Heart left ventricle (tissue), 16 donors: ENCODE measurements around the gene PGAP1. TPM values are rescaled to one million over a fixed set of nuclear protein-coding genes. Genes with fewer than 3 reads are reported as not detected.

Experiments used
- ATAC-seq, 4 donors: fragments of 200-7000 bp; cut with Tn5 transposase; one replicate each; pipeline ENCODE4 v1.9.1; 2020 to 2022; ENCODE audit warnings: moderate library complexity in 4 of 4, mild to moderate bottlenecking in 3 of 4, moderate number of reproducible peaks in 1 of 4
- DNase-seq, 5 donors: peaks; one replicate each; pipeline ENCODE4 v3.0.0-alpha.2; 2020
- H3K27ac ChIP-seq, 12 donors: fragments of 200-600 bp; sonication (generic) in 4 of 12; one replicate each; pipeline versions ENCODE4 v1.5.0 to v1.8.0; 2016 to 2022; ENCODE audit warnings: mild to moderate bottlenecking in 2 of 12
- H3K27me3 ChIP-seq, 9 donors: fragments of 200-600 bp; sonication (generic) in 2 of 9; one replicate each; pipeline versions ENCODE4 v1.5.1 to v1.8.0; 2016 to 2022; ENCODE audit warnings: mild to moderate bottlenecking in 3 of 9
- H3K36me3 ChIP-seq, 9 donors: fragments of 200-600 bp; sonication (generic) in 2 of 9; one replicate each; pipeline versions ENCODE4 v1.5.0 to v1.8.0; 2018 to 2022; ENCODE audit warnings: mild to moderate bottlenecking in 2 of 9
- H3K4me1 ChIP-seq, 12 donors: fragments of 200-600 bp; sonication (generic) in 4 of 12; one replicate each; pipeline versions ENCODE4 v1.5.0 to v1.8.0; 2016 to 2022; ENCODE audit warnings: mild to moderate bottlenecking in 3 of 12
- H3K4me3 ChIP-seq, 12 donors: fragments of 200-600 bp; sonication (generic) in 4 of 12; one replicate each; pipeline versions ENCODE4 v1.5.0 to v1.8.0; 2017 to 2022; ENCODE audit warnings: mild to moderate bottlenecking in 9 of 12, moderate library complexity in 4 of 12
- H3K9me3 ChIP-seq, 12 donors: fragments of 200-600 bp; sonication (generic) in 4 of 12; one replicate each; pipeline versions ENCODE4 v1.5.0 to v1.8.0; 2016 to 2022; ENCODE audit warnings: mild to moderate bottlenecking in 1 of 12
- POLR2A ChIP-seq, 2 donors: fragments of 450-650 bp; IDR thresholded peaks; one replicate each; pipeline ENCODE4 v1.6.1; 2017; ENCODE audit warnings: antibody characterized with exemption in 2 of 2, mild to moderate bottlenecking in 2 of 2, moderate library complexity in 2 of 2
- WGBS, 4 donors: extraction: QIAGEN DNeasy Blood & Tissue Kit in 2 of 4; methylation state at CpG; one replicate each; pipeline versions ENCODE4 v1.1.5 to v1.1.7; 2013 to 2018; 5-methylcytosine and 5-hydroxymethylcytosine counted together
- intact Hi-C, 10 donors: fragments of 100-400 bp; cut with DNase I; formaldehyde crosslinking; loops; one replicate each; pipeline versions ENCODE4 v1.11.1 to v1.14.2; 2022
- polyA plus RNA-seq, 2 donors: library from polyadenylated mRNA; stranded (reverse); fragments of 200-250 nt; gene quantifications; one replicate each; pipeline ENCODE4 v1.2.3, GENCODE V29; 2013
- total RNA-seq, 9 donors: library from RNA; depleted of rRNA in 2 of 9; stranded (reverse); fragments of >200 nt in 2 of 9; fragmentation: NEBNext Ultra II Directional in 3 of 9; extraction: Animal tissue kit (Norgen Biotek cat#: 25700) in 3 of 9; gene quantifications; one replicate each; pipeline versions ENCODE4 v1.1.0 to v1.2.4, GENCODE V29; 2016 to 2023
- TF ChIP-seq, protein P1 (sequence below), 12 donors: fragments of 200-600 bp; sonication (generic) in 4 of 12; IDR thresholded peaks; one replicate each; pipeline versions ENCODE4 v1.5.0 to v1.8.0; 2018 to 2022; ENCODE audit warnings: antibody characterized with exemption in 12 of 12, mild to moderate bottlenecking in 5 of 12
- donor health status: ischemic (EF 13 %, LVEDD 7.1; RV severe dilation, severe dysfunction).
- donor health status: healthy with polysubstance abuse.
- donor health status: DM: no; HTN: yes; CAD: no.
- donor health status: DM: no; HTN: no; CAD: no.
- donor health status: ischemic (EF 25% LVEDD 6.9; RV normal size, moderate dysfunction).
- donor health status: ischemic (EF 25% LVEDD 5.7; RV mildly dilated, moderate dysfunction).
- donor health status: healthy.
- donor health status: DM: yes; HTN: yes; CAD: no.
- donor health status: ischemic (EF 35%, LVEDD 5.7; RV mildly dilated, moderate dysfunction).
- donor health status: nonischemic (EF 11% LVEDD 7.7; RV severe dilation, severe dysfunction).
- donor health status: DM: yes; HTN: yes; CAD: no.
- donor health status: PGD.
- donor health status: ischemic (EF 29% LVEDD 5.4; RV normal size, mild dysfunction).
- donor health status: nonischemic (EF 23%, LVEDD 6.1; RV moderate dilation, normal function).

Gene PGAP1
- total and polyA plus RNA-seq, 11 donors = 1.2 to 8.8 (median 5.2) TPM

DNA sequence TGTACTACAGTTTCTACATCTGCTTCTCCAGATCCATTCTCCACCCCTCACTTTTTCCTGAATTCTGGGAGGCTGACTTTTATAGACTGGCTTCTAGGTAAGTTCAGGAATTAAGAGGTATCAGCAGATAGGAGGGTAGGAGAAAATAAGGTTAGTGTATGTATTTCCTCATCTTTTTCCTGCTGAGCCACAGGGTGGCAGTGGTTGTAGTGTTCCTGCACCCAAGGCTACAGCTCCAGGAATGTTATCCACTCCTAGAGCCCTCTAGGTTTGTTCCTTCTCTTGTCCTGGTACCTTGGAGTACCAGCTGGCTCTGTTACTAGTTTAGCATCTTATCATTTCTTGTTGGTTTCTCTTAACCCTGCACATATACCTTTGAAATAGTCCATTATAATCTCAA, 76.6 kb downstream of the PGAP1 start:
- TF ChIP-seq, protein P1, sequence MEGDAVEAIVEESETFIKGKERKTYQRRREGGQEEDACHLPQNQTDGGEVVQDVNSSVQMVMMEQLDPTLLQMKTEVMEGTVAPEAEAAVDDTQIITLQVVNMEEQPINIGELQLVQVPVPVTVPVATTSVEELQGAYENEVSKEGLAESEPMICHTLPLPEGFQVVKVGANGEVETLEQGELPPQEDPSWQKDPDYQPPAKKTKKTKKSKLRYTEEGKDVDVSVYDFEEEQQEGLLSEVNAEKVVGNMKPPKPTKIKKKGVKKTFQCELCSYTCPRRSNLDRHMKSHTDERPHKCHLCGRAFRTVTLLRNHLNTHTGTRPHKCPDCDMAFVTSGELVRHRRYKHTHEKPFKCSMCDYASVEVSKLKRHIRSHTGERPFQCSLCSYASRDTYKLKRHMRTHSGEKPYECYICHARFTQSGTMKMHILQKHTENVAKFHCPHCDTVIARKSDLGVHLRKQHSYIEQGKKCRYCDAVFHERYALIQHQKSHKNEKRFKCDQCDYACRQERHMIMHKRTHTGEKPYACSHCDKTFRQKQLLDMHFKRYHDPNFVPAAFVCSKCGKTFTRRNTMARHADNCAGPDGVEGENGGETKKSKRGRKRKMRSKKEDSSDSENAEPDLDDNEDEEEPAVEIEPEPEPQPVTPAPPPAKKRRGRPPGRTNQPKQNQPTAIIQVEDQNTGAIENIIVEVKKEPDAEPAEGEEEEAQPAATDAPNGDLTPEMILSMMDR (IDR thresholded peaks at IDR 0.05) = peak in 6 of 12 donors; percentile 21 to 43 (median 34)
- TF ChIP-seq POLR2A (IDR thresholded peaks at IDR 0.05) = no peak

DNA sequence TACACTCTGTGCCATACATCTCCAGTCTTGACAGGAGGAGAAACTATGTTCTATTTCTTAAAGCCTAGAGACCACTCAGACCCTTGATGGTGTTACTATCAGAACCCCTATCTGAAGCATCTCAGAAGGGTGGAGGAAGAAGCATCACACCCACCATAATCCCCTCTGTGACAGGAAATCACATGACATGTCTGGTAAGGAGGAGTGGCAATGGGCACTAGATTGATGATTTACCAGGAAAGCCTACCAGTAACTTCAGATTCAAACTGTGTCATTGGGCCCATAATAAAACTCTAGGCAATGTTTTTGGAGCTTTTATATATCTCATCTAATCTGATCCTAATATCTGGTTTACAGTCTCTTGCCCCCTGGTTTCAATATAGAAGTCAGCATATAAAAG, 80.2 kb downstream of the PGAP1 start:
- H3K9me3 ChIP-seq = no peaks in the 10 kb centered on the region
- no peak overlapping the region for H3K27ac ChIP-seq
- no peak for ATAC-seq
- peaks cover 0 to 66% (median 20%) of the 10 kb centered on the region in 9 donors for H3K36me3 ChIP-seq
- H3K27me3 ChIP-seq = no peaks in the 10 kb centered on the region
- no peak overlapping the region for H3K4me3 ChIP-seq
- DNase-seq = no peak
- TF ChIP-seq, protein P1 (IDR thresholded peaks at IDR 0.05) = no peak
- no peaks in the 10 kb centered on the region for H3K4me1 ChIP-seq
- intact Hi-C loops = no loop called here

More for the DNA sequence above, 76.6 kb downstream of the PGAP1 start:
- DNase-seq (no peak), ATAC-seq (peak in 2 of 4 donors; percentile 61 to 70)
- no peaks in the 10 kb centered on the region for H3K27me3 ChIP-seq
- H3K36me3 ChIP-seq = peaks cover 0 to 31% (median 7%) of the 10 kb centered on the region in 9 donors
- no peak overlapping the region for H3K27ac ChIP-seq
- H3K4me1 ChIP-seq = no peaks in the 10 kb centered on the region
- no peaks in the 10 kb centered on the region for H3K9me3 ChIP-seq
- intact Hi-C loops = loop anchor here in 2 of 10 donors (5.0 to 10.0 kb wide), 2 partner anchors 525 to 527 kb away; no protein-coding TSS in a partner anchor
- H3K4me3 ChIP-seq = no peak overlapping the region

DNA sequence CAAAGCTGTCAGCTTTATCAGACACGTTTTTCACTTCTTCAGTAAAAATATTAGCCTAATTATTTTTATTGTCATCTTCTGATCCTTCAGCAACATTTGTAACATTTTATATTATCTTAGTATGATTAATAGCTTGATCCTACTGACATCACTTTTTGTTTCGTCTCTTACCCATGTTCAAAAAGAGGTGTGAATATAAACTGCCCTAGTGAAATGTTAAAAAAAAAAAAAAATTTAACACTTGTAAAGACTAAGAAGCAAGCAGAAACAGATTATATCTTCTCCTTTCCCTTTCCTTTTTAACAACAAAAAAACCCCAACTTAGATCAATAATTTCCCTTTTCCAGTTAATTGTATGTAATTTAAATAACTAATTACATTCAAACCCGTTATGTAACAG, 81.1 kb downstream of the PGAP1 start:
- no peak for DNase-seq
- no peak for ATAC-seq
- Histone ChIP-seq H3K36me3 (peaks cover 0 to 75% (median 22%) of the 10 kb centered on the region in 9 donors), H3K4me1 (peaks cover 0 to 4% (median 0%) of the 10 kb centered on the region in 12 donors), H3K27ac (no peak overlapping the region), H3K27me3 (no peaks in the 10 kb centered on the region), H3K4me3 (no peak overlapping the region), H3K9me3 (no peaks in the 10 kb centered on the region)
- intact Hi-C loops = no loop called here
- TF ChIP-seq, protein P1 (IDR thresholded peaks at IDR 0.05) = no peak
- TF ChIP-seq POLR2A (IDR thresholded peaks at IDR 0.05) = no peak
- WGBS, 4 donors = 86 to 93% (median 90%) methylated on average over 3 of the region's 3 CpGs

DNA sequence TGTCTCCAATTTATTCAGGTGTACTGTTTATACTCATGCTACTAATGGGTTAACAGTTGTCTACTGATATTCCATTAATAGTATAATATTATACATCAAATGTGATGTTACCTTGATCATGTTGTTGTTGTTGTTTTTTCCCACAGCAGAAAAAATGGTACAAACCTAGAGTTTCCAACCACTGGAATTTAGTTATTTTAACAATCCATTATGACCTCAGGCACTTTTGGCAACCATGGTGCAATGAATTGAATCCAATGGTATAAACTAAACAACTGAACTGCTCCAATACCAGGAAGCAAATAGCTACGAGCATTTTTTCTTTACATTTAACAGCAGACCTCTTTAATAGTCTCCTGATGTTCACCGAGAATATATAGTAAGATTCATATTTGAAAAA, 86.3 kb downstream of the PGAP1 start:
- Histone ChIP-seq H3K4me3 (no peak overlapping the region), H3K4me1 (peaks cover 0 to 4% (median 0%) of the 10 kb centered on the region in 12 donors), H3K27ac (no peak overlapping the region), H3K27me3 (no peaks in the 10 kb centered on the region), H3K36me3 (peaks cover 0 to 88% (median 29%) of the 10 kb centered on the region in 9 donors), H3K9me3 (no peaks in the 10 kb centered on the region)
- TF ChIP-seq, protein P1 (IDR thresholded peaks at IDR 0.05) = no peak
- no peak for TF ChIP-seq POLR2A (IDR thresholded peaks at IDR 0.05)
- WGBS, 4 donors = 94 to 98% (median 94%) methylated on average over 2 of the region's 2 CpGs
- ATAC-seq (no peak), DNase-seq (no peak)
- intact Hi-C loops = no loop called here
